ENCODE data around the gene SLC6A7.

Gene SLC6A7

GRCh38 chr5:150146862-150147601 lies 42.8 kb upstream of the SLC6A7 start:
- Histone ChIP-seq H3K79me2 (ENCODE audit: control insufficient read depth, low read length) (no peaks in the 10 kb centered on the region), H3K9me3 (ENCODE audit: control insufficient read depth, insufficient read depth, low read length) (no peaks in the 10 kb centered on the region), H3F3A (ENCODE audit: control insufficient read depth, insufficient read depth) (no peaks in the 10 kb centered on the region), H3K9me2 (replicated peaks; ENCODE audit: control insufficient read depth, low read length) (no peaks in the 10 kb centered on the region), H3K4me2 (ENCODE audit: low read length) (no peak overlapping the region), H4K20me1 (ENCODE audit: control insufficient read depth, insufficient read depth, low read depth, low read length) (no peaks in the 10 kb centered on the region), H3K4me1 (ENCODE audit: control insufficient read depth, low read length) (no peaks in the 10 kb centered on the region), H3K36me3 (ENCODE audit: control insufficient read depth, low read length) (no peaks in the 10 kb centered on the region), H3K27ac (ENCODE audit: low read depth, low read length) (no peak overlapping the region), H3K27me3 (ENCODE audit: control insufficient read depth, low read length) (0 out of 2 replicates have a peak, but pooled peaks cover 2% of the 10 kb centered on the region), H3K4me3 (ENCODE audit: low read length) (no peak overlapping the region)
- TF ChIP-seq EZH2phosphoT487 (IDR thresholded peaks at IDR 0.05; ENCODE audit: borderline replicate concordance, low read length), result no peak
- TF ChIP-seq CTCF (IDR thresholded peaks at IDR 0.05; ENCODE audit: low read depth, low read length, poor library complexity, severe bottlenecking), result no peak

DNA sequence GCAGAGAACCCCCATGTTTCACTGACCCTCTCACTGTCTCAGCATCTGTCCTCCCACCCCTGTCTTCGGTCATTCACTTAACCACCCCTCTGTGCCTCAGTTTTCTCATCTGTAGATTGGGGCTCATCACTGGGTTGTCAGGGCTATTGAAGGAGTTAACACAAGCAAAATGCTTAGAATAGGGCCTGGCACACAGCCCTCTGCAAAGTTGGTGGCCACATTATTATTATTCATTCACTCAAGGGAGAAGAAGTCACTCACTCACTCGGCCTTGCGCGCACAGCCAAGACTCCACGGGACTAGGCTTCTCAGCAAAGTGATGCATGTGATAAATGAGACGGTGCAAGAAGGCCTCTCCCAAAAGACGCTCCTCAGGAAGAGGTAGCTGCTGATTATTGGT lies 42.2 kb upstream of the SLC6A7 start:
- no peaks in the 10 kb centered on the region for H3K9me2 ChIP-seq (replicated peaks; ENCODE audit: control insufficient read depth, low read length)
- H3K4me1 ChIP-seq (ENCODE audit: control insufficient read depth, low read length), result no peaks in the 10 kb centered on the region
- no peaks in the 10 kb centered on the region for H4K20me1 ChIP-seq (ENCODE audit: control insufficient read depth, insufficient read depth, low read depth, low read length)
- H3K27me3 ChIP-seq (ENCODE audit: control insufficient read depth, low read length), result peaks cover 5% of the 10 kb centered on the region; the same call in 1 of the 2 replicates
- H3F3A ChIP-seq (ENCODE audit: control insufficient read depth, insufficient read depth), result no peaks in the 10 kb centered on the region
- no peaks in the 10 kb centered on the region for H3K9me3 ChIP-seq (ENCODE audit: control insufficient read depth, insufficient read depth, low read length)
- no peak overlapping the region for H3K27ac ChIP-seq (ENCODE audit: low read depth, low read length)
- no peaks in the 10 kb centered on the region for H3K79me2 ChIP-seq (ENCODE audit: control insufficient read depth, low read length)
- TF ChIP-seq EZH2phosphoT487 (IDR thresholded peaks at IDR 0.05; ENCODE audit: borderline replicate concordance, low read length), result no peak
- no peak for TF ChIP-seq CTCF (IDR thresholded peaks at IDR 0.05; ENCODE audit: low read depth, low read length, poor library complexity, severe bottlenecking)
- no peaks in the 10 kb centered on the region for H3K36me3 ChIP-seq (ENCODE audit: control insufficient read depth, low read length)
- H3K4me2 ChIP-seq (ENCODE audit: low read length), result no peak overlapping the region
- no peak overlapping the region for H3K4me3 ChIP-seq (ENCODE audit: low read length)

GRCh38 chr5:150148117-150148927 lies 41.5 kb upstream of the SLC6A7 start:
- no peaks in the 10 kb centered on the region for H3K36me3 ChIP-seq (ENCODE audit: control insufficient read depth, low read length)
- no peak overlapping the region for H3K27ac ChIP-seq (ENCODE audit: low read depth, low read length)
- H3K9me2 ChIP-seq (replicated peaks; ENCODE audit: control insufficient read depth, low read length), result no peaks in the 10 kb centered on the region
- H3K9me3 ChIP-seq (ENCODE audit: control insufficient read depth, insufficient read depth, low read length), result no peaks in the 10 kb centered on the region
- H3K27me3 ChIP-seq (ENCODE audit: control insufficient read depth, low read length), result peaks cover 11% of the 10 kb centered on the region; the same call in 1 of the 2 replicates
- H3K4me2 ChIP-seq (ENCODE audit: low read length), result no peak overlapping the region
- H3K4me1 ChIP-seq (ENCODE audit: control insufficient read depth, low read length), result no peaks in the 10 kb centered on the region
- H3K79me2 ChIP-seq (ENCODE audit: control insufficient read depth, low read length), result no peaks in the 10 kb centered on the region
- no peak overlapping the region for H3K4me3 ChIP-seq (ENCODE audit: low read length)
- TF ChIP-seq CTCF (IDR thresholded peaks at IDR 0.05; ENCODE audit: low read depth, low read length, poor library complexity, severe bottlenecking), result no peak
- TF ChIP-seq EZH2phosphoT487 (IDR thresholded peaks at IDR 0.05; ENCODE audit: borderline replicate concordance, low read length), result no peak
- no peaks in the 10 kb centered on the region for H3F3A ChIP-seq (ENCODE audit: control insufficient read depth, insufficient read depth)
- H4K20me1 ChIP-seq (ENCODE audit: control insufficient read depth, insufficient read depth, low read depth, low read length), result no peaks in the 10 kb centered on the region; the same call in 1 of the 2 replicates

Measured in DOHH2 (cell line).